ENCODE measurements around the gene TPO.

TPO gene

GRCh38 chr2:1431886-1432400 is 18.7 kb downstream of the TPO start:
- H3K9me3 ChIP-seq (replicated peaks; ENCODE audit: insufficient read depth, low read length), result no peaks in the 10 kb centered on the region
- no peaks in the 10 kb centered on the region for H3K36me3 ChIP-seq (replicated peaks; ENCODE audit: insufficient read depth, low read length)
- no peaks in the 10 kb centered on the region for H3K79me2 ChIP-seq (ENCODE audit: low read length)
- TF ChIP-seq CTCF (IDR thresholded peaks at IDR 0.05; ENCODE audit: low read length) (no peak), EZH2 (optimal IDR thresholded peaks at IDR 0.05; ENCODE audit: low read depth, low read length) (no peak), EZH2phosphoT487 (IDR thresholded peaks at IDR 0.05; ENCODE audit: low read length) (no peak)
- no peak overlapping the region for H3K4me2 ChIP-seq (ENCODE audit: low read depth, low read length)
- H3K27ac ChIP-seq (ENCODE audit: low read length), result no peak overlapping the region
- H3F3A ChIP-seq (ENCODE audit: insufficient read depth, low read length), result no peaks in the 10 kb centered on the region
- H3K27me3 ChIP-seq (replicated peaks; ENCODE audit: insufficient read depth, low read length), result no peaks in the 10 kb centered on the region
- no peaks in the 10 kb centered on the region for H3K4me1 ChIP-seq (ENCODE audit: low read length)
- no peak overlapping the region for H3K9ac ChIP-seq (ENCODE audit: low read length)
- no peaks in the 10 kb centered on the region for H3K9me2 ChIP-seq (replicated peaks; ENCODE audit: insufficient read depth, low read length)
- H3K4me3 ChIP-seq (ENCODE audit: low read length), result no peak overlapping the region
- DNase-seq, result no peak
- no peaks in the 10 kb centered on the region for H4K20me1 ChIP-seq (ENCODE audit: insufficient read depth, low read length)
- no peak overlapping the region for H2AFZ ChIP-seq (ENCODE audit: low read length)

GRCh38 chr2:1432726-1433125 is 19.5 kb downstream of the TPO start:
- no peak for DNase-seq
- H3K9me3 ChIP-seq (replicated peaks; ENCODE audit: insufficient read depth, low read length), result no peaks in the 10 kb centered on the region
- no peaks in the 10 kb centered on the region for H3K9me2 ChIP-seq (replicated peaks; ENCODE audit: insufficient read depth, low read length)
- H3K4me1 ChIP-seq (ENCODE audit: low read length), result no peaks in the 10 kb centered on the region
- no peak overlapping the region for H3K9ac ChIP-seq (ENCODE audit: low read length)
- no peaks in the 10 kb centered on the region for H3K79me2 ChIP-seq (ENCODE audit: low read length)
- H2AFZ ChIP-seq (ENCODE audit: low read length), result no peak overlapping the region
- H3K27ac ChIP-seq (ENCODE audit: low read length), result no peak overlapping the region
- H3K4me2 ChIP-seq (ENCODE audit: low read depth, low read length), result no peak overlapping the region
- no peaks in the 10 kb centered on the region for H4K20me1 ChIP-seq (ENCODE audit: insufficient read depth, low read length)
- TF ChIP-seq CTCF (IDR thresholded peaks at IDR 0.05; ENCODE audit: low read length) (no peak), EZH2phosphoT487 (IDR thresholded peaks at IDR 0.05; ENCODE audit: low read length) (no peak), EZH2 (optimal IDR thresholded peaks at IDR 0.05; ENCODE audit: low read depth, low read length) (no peak)
- no peak overlapping the region for H3K4me3 ChIP-seq (ENCODE audit: low read length)
- H3K27me3 ChIP-seq (replicated peaks; ENCODE audit: insufficient read depth, low read length), result no peaks in the 10 kb centered on the region
- H3K36me3 ChIP-seq (replicated peaks; ENCODE audit: insufficient read depth, low read length), result no peaks in the 10 kb centered on the region
- no peaks in the 10 kb centered on the region for H3F3A ChIP-seq (ENCODE audit: insufficient read depth, low read length)

- Histone ChIP-seq H3K9me3 (replicated peaks; ENCODE audit: insufficient read depth, low read length) (no peaks in the 10 kb centered on the region), H3K4me1 (ENCODE audit: low read length) (no peaks in the 10 kb centered on the region), H3K4me2 (ENCODE audit: low read depth, low read length) (no peak overlapping the region), H3K9ac (ENCODE audit: low read length) (no peak overlapping the region), H3K4me3 (ENCODE audit: low read length) (no peak overlapping the region), H3K9me2 (replicated peaks; ENCODE audit: insufficient read depth, low read length) (no peaks in the 10 kb centered on the region), H3K36me3 (replicated peaks; ENCODE audit: insufficient read depth, low read length) (no peaks in the 10 kb centered on the region), H3K79me2 (ENCODE audit: low read length) (no peaks in the 10 kb centered on the region), H2AFZ (ENCODE audit: low read length) (no peak overlapping the region), H4K20me1 (ENCODE audit: insufficient read depth, low read length) (no peaks in the 10 kb centered on the region), H3K27me3 (replicated peaks; ENCODE audit: insufficient read depth, low read length) (no peaks in the 10 kb centered on the region), H3F3A (ENCODE audit: insufficient read depth, low read length) (no peaks in the 10 kb centered on the region), H3K27ac (ENCODE audit: low read length) (no peak overlapping the region)
- TF ChIP-seq CTCF (IDR thresholded peaks at IDR 0.05; ENCODE audit: low read length) (no peak), EZH2phosphoT487 (IDR thresholded peaks at IDR 0.05; ENCODE audit: low read length) (no peak), EZH2 (optimal IDR thresholded peaks at IDR 0.05; ENCODE audit: low read depth, low read length) (no peak)
- no peak for DNase-seq
These were observed 23.1 kb downstream of the TPO start for GRCh38 chr2:1436369-1436768.

Measured in MM.1S (cell line).